ENCODE measurements around the gene MRPL36.

The MRPL36 gene

DNA sequence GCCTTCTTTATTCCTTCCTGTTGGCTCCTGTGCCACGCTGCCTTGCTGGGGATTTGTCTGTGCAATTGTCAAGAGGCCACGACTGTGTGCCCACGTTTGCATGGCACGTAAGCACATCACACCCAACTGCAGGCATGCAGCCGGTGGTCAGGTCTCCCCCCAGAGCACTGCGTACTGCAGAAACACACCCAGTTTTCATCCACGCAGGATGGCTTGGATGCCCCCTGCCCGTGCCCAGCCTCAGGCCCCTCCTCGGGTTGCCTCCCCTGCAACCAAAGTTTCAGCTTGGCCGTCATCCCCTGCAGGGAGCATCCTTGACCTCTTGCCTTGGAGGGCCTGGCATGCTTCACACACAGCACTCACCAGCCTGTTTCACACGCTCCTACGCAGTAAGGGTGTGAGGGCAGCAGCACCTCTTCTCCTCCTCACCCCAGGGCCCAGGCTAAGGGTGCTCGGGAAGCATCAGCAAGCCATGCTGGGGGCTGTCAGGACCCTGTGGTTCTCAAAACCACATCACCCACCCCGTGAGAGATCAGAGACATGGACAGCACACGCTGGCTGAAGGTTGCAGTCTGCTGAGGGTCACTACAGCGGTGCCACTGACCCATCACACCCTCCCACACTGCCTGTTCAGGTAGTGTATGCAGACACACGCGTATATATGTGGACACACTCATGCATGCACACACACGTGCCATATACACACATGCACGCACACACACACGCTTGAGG lies 3.1 kb downstream of the MRPL36 start:
- peaks cover 27% of the 10 kb centered on the region for H3K36me3 Mint-ChIP-seq (ENCODE audit: low read depth)
- H3K27me3 Mint-ChIP-seq (ENCODE audit: low read depth, poor library complexity) = peaks cover 3% of the 10 kb centered on the region
- no peaks in the 10 kb centered on the region for H3K9me3 Mint-ChIP-seq
- no peak overlapping the region for H3K27ac Mint-ChIP-seq
- H3K4me1 Mint-ChIP-seq = peaks cover 71% of the 10 kb centered on the region
- no peak for DNase-seq
- TF ChIP-seq, protein P1, sequence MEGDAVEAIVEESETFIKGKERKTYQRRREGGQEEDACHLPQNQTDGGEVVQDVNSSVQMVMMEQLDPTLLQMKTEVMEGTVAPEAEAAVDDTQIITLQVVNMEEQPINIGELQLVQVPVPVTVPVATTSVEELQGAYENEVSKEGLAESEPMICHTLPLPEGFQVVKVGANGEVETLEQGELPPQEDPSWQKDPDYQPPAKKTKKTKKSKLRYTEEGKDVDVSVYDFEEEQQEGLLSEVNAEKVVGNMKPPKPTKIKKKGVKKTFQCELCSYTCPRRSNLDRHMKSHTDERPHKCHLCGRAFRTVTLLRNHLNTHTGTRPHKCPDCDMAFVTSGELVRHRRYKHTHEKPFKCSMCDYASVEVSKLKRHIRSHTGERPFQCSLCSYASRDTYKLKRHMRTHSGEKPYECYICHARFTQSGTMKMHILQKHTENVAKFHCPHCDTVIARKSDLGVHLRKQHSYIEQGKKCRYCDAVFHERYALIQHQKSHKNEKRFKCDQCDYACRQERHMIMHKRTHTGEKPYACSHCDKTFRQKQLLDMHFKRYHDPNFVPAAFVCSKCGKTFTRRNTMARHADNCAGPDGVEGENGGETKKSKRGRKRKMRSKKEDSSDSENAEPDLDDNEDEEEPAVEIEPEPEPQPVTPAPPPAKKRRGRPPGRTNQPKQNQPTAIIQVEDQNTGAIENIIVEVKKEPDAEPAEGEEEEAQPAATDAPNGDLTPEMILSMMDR (IDR thresholded peaks at IDR 0.05) = no peak
- no peak overlapping the region for H3K4me3 Mint-ChIP-seq

DNA sequence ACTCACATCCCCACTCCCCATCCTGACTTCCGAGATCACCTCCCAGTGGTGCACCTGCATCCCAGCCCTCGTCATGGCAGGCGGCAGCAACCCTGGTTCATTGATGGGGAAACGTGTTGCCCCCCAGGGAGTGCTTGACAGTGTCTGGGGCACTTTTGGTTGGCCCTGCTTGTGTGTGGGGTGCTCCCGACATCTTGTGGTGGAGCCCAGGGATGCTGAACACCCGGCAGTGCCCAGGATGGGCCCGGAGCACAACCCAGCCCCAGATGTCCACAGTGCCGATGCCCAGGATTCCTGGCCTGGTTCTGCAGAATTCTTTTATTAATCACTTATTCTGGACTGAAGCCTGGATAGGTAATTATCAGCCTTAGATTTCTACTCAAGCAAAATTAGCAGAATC lies 3.7 kb downstream of the MRPL36 start:
- H3K4me1 Mint-ChIP-seq = peaks cover 73% of the 10 kb centered on the region
- H3K9me3 Mint-ChIP-seq = no peaks in the 10 kb centered on the region
- no peak overlapping the region for H3K4me3 Mint-ChIP-seq
- peaks cover 6% of the 10 kb centered on the region for H3K27me3 Mint-ChIP-seq (ENCODE audit: low read depth, poor library complexity)
- TF ChIP-seq, protein P1 (IDR thresholded peaks at IDR 0.05) = no peak
- no peak overlapping the region for H3K27ac Mint-ChIP-seq
- H3K36me3 Mint-ChIP-seq (ENCODE audit: low read depth) = peaks cover 27% of the 10 kb centered on the region
- no peak for DNase-seq

DNA sequence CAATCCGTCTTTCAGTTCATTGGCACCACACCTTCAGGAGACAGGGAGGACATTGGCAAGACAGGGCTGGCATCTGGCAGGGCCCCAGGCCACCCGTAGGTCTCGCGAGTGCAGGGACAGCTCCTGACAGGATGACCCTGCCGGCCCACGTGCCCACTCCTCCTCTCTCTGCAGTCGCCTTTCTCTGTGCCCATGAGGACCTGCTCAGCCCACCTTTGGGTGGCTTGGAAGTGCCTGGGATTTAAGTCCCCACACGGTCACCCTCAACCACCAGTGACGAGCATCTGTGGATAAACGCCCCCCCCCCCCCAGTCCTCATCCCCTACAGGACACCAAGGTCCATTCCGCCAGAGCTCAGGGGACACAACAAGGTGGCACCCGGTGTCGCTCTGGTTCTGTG lies 4.1 kb downstream of the MRPL36 start:
- Mint-ChIP-seq H3K36me3 (ENCODE audit: low read depth) (peaks cover 27% of the 10 kb centered on the region), H3K4me1 (peaks cover 73% of the 10 kb centered on the region), H3K4me3 (no peak overlapping the region), H3K27ac (no peak overlapping the region), H3K9me3 (no peaks in the 10 kb centered on the region), H3K27me3 (ENCODE audit: low read depth, poor library complexity) (peaks cover 7% of the 10 kb centered on the region)
- no peak for DNase-seq
- TF ChIP-seq, protein P1 (IDR thresholded peaks at IDR 0.05) = no peak

DNA sequence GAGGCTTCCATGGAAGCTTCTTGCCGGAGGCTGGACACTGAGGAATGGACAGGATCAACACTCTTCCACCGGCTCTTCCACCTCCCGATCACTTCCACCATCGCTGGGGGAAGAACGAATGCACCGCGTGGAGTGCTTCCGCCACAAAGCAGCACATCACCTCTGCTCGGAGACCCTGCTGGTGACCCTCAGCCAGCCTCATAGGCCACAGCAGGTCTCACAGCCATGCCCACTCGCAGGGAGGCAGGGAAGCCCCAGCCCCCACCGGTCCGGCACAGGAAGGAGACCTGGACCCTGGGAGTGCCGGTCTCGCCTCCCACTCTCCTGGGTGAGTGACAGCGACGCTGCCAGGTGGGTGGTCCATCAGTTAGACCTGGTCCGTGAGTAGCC lies 4.7 kb downstream of the MRPL36 start:
- DNase-seq = no peak
- Mint-ChIP-seq H3K36me3 (ENCODE audit: low read depth) (peaks cover 27% of the 10 kb centered on the region), H3K27ac (peak overlapping the region; percentile 46), H3K9me3 (no peaks in the 10 kb centered on the region), H3K27me3 (ENCODE audit: low read depth, poor library complexity) (peaks cover 7% of the 10 kb centered on the region), H3K4me3 (no peak overlapping the region), H3K4me1 (peaks cover 73% of the 10 kb centered on the region)
- TF ChIP-seq, protein P1 (IDR thresholded peaks at IDR 0.05) = no peak

DNA sequence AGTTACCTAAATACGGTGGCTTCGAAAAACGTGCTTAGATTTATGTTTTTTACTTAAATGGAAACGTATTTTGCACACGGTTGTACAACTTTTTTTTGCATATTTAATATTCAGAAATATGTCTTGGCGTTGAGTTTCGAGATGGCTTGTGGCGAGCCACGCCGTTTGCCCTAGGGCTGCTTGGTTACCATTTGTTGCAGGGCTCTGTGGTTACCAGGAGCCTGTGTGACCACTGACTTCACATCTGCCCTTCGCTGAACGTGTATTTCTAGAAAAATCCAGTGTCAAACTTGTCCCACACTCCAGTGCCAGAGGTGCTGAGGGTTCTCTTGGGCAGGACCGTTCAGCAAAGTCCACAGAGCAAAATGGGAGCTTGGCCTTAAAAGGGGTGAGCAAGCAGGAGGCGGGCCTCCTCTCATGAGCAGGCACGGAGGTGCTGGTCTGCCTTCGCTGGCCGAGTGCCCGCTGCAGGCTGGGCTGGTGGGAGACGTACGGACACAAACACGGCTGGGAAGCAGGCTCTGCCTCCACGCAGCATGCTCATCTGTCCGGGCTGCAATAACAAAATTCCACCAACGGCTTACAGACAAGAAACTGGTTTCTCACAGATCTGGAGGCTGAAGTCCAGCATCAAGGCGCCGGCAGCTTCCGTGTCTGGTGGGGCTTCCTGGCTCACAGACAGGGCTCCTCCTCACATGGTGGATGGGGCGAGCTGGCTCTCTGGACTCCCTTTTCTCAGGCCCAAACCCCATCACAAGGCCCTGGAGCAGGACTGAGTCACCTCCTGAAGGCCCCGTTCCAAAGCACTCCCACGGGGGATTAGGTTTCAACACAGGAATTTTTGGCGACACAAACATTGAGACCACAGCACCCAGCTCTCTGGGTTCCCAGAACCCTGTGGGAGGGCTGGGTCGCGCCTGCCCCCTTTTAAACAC lies 5.4 kb downstream of the MRPL36 start:
- H3K36me3 Mint-ChIP-seq (ENCODE audit: low read depth) = peaks cover 27% of the 10 kb centered on the region
- no peak for DNase-seq
- peaks cover 75% of the 10 kb centered on the region for H3K4me1 Mint-ChIP-seq
- H3K27me3 Mint-ChIP-seq (ENCODE audit: low read depth, poor library complexity) = peaks cover 7% of the 10 kb centered on the region
- H3K9me3 Mint-ChIP-seq = no peaks in the 10 kb centered on the region
- no peak overlapping the region for H3K27ac Mint-ChIP-seq
- no peak overlapping the region for H3K4me3 Mint-ChIP-seq
- TF ChIP-seq, protein P1 (IDR thresholded peaks at IDR 0.05) = no peak
